GM18498 (cell line): ENCODE measurements around the gene ZBTB22.
"Not testable (repeated sequence)": the region's sequence is repeated elsewhere in the genome, so short reads cannot be mapped to it uniquely, and the experiment has no call there.

Experiments used
- ATAC-seq: cut with Tn5 transposase; IDR thresholded peaks from one replicate; pipeline ENCODE4 v1.9.1; 2021; ENCODE audit warnings: mild to moderate bottlenecking, moderate library complexity; ENCODE audit not compliant: unreplicated experiment

ZBTB22 gene

DNA sequence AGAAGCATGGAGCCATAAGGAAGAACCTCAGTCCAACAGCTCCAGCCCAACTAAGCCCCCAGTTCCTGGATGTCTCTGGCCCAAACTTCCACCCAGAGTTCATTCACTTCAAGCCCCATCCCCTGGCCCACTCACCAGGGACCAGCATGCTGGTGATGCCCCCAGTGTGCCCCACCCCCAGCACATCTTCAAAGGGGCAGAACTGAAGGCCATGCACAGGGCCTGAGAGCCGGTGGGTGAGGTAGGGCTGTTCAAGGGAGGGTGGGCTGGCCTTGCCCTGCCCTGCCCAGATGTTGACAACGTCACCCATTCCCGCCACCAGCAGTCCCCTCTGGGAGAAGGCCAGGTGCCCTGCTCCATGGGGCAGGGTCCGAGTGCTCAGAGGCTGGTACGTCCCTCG lies 37.0 kb downstream of the ZBTB22 start:
- ATAC-seq: no peak

DNA sequence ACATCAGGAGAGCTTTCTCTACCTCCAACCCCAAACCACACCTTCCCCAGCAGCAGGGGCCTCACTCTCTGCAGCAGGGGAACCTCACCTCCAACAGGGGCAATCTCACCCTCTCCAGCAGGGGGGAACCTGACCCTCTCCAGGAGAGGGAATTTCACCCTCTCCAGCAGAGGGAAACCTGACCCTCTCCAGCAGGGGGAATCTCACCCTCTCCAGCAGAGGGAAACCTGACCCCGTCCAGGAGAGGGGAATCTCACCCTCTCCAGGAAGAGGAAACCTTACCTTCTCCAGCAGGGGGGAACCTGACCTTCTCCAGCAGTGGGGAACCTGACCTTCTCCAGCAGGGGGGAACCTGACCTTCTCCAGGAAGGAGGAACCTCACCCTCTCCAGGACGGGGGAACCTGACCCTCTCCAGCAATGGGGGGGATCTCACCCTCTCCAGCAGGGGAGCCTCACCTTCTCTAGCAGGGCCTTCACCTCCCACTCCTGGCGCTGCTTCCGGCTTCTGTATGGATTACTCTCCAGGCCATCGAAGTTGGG lies 37.5 kb downstream of the ZBTB22 start:
- ATAC-seq: no peak

DNA sequence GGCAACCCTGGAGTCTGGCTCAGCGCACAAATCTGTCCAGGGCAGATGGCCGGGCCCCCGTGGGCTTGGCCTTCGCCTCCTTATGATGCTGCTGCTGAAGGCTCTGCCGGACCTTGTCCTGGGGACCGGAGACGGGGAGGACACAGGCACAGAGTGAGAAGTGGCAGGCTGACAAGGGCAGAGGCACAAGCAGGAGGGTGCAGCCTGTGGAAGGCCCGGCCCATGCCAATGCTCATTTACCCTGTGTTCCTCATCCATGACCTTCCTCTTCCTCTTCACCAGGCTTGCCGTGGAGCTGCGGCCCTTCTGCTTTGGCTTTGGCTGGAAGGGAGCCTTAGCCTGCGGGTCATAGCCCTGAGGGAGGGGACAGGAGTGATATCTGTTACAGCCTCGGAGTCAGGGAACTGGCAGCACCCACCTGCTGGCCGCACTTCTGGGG lies 38.3 kb downstream of the ZBTB22 start:
- no peak for ATAC-seq

DNA sequence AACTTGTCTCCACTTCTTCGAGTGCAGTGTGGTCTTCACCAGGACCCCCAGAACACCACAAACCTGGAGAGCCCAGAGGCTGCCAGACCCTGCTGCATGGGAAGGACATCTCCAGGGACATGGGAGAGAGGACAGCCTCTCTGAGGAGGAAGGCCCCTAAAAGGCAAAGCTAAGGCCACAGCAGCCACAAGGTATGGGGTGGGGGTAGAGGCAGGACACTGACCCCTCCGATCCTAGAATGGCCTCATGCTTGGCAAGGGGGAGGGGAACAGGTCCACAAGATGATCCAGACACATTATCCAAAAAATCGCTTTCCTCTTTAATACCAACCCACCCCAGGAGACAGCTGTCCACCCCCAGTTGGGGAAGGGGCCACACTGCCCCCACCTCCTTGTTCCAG lies 38.7 kb downstream of the ZBTB22 start:
- ATAC-seq: no peak

DNA sequence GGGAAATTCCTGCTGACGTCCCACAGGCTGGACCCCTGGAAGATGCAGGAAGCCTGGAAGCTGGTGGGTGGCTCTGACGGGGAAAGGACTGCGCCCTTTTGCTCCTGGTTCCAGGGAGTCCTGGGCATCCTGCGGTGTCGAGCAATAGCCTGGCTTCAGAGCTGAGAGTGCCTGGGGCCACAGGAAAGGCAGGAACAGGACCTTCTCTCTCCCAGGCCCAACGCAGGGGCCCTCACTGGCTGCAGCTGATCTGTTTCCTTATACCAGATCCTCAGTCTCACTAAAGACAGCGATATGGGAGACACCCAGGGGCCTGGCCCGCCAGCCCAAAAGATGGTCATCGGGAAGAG lies 39.2 kb downstream of the ZBTB22 start:
- no peak for ATAC-seq

DNA sequence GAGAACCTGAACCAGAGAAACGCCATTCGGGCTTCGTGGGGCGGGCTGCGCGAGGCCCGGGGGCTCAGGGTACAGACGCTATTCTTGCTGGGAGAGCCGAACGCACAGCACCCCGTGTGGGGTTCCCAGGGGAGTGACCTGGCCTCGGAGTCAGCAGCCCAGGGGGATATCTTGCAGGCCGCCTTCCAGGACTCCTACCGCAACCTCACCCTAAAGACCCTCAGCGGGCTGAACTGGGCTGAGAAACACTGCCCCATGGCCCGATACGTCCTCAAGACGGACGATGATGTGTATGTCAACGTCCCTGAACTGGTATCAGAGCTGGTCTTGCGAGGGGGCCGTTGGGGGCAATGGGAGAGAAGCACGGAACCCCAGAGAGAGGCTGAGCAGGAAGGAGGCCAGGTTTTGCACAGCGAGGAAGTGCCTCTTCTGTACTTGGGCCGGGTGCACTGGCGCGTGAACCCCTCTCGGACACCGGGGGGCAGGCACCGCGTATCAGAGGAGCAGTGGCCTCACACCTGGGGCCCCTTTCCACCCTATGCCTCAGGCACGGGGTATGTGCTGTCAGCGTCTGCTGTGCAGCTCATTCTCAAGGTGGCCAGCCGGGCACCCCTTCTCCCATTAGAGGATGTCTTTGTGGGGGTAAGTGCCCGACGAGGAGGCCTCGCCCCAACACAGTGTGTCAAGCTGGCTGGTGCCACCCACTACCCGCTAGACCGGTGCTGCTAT lies 39.7 kb downstream of the ZBTB22 start:
- ATAC-seq: peak; percentile 14

DNA sequence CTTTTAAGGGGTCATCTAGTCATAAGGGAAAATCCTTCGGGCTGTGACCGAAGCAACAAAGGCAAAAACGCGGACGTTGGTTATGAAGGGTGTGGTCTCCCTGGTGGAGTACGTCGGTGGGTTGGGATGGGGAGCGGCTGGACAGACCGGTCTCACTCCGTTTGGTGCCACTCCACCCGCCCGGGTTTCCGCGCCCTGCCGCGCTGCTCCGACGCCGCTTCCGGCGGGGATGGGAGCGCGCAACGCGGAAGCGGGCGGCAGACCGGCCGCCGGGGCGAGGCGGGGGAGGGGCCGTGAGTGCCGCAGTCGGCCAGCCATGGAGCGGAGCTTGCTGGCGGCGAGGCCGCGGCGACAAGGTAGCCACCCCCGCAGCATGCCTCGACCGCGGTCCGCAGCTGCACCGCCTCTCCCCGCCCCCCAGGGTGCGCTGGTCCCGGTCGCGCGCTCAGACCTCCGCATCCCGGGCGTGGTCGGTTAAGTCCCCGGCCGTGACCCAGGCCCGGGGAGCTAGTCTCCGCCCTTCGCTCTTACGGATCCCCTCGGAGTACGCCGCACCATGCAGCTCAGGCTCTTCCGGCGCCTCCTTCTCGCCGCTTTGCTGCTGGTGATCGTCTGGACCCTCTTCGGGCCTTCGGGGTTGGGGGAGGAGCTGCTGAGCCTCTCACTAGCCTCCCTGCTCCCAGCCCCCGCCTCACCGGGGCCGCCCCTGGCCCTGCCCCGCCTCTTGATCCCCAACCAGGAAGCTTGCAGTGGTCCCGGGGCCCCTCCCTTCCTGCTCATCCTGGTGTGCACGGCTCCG lies 40.5 kb downstream of the ZBTB22 start, which contains the start of gene B3GALT4:
Gene B3GALT4, plus strand, starts transcription at position 260 of the 799 bp plus-strand sequence. Its CDS starts 297 bp downstream, at position 557.
- peak; percentile 62 for ATAC-seq

DNA sequence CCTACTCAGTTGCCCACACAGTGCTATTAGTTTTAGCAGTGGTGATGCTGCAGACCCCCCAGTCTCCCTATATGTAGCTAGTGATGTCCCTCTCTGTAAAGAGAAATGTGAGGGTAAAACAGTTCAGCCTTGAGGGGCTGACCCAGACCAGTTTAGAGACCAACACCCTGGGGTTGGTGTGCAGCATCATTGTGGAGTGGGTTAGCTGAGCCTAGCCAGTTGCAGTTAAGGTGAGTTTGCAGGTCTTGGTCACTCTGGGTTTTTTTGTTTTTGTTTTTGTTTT lies 41.0 kb downstream of the ZBTB22 start:
- ATAC-seq: no peak

DNA sequence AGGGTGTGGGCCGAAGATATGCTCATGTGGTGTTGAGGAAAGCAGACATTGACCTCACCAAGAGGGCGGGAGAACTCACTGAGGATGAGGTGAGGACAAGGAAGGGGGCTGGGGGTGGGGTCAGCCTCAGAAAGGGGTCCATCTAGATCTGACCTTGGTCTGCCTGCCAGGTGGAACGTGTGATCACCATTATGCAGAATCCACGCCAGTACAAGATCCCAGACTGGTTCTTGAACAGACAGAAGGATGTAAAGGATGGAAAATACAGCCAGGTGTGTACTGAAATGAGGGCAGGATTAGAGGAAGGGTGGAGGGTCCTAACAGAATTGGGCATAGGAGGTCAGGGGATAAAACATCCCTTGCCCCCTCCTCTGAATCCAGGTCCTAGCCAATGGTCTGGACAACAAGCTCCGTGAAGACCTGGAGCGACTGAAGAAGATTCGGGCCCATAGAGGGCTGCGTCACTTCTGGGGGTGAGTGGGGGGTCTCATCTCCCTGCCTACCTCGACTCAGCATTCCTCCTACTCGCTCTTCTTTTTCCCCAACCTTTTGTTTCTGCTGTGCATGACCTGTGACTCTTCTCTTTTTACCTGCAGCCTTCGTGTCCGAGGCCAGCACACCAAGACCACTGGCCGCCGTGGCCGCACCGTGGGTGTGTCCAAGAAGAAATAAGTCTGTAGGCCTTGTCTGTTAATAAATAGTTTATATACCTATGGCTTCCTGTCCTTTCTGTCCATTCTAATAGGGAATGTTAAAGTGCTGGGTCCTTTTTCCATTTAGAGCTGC lies 41.6 kb downstream of the ZBTB22 start:
- ATAC-seq: not testable (repeated sequence)

DNA sequence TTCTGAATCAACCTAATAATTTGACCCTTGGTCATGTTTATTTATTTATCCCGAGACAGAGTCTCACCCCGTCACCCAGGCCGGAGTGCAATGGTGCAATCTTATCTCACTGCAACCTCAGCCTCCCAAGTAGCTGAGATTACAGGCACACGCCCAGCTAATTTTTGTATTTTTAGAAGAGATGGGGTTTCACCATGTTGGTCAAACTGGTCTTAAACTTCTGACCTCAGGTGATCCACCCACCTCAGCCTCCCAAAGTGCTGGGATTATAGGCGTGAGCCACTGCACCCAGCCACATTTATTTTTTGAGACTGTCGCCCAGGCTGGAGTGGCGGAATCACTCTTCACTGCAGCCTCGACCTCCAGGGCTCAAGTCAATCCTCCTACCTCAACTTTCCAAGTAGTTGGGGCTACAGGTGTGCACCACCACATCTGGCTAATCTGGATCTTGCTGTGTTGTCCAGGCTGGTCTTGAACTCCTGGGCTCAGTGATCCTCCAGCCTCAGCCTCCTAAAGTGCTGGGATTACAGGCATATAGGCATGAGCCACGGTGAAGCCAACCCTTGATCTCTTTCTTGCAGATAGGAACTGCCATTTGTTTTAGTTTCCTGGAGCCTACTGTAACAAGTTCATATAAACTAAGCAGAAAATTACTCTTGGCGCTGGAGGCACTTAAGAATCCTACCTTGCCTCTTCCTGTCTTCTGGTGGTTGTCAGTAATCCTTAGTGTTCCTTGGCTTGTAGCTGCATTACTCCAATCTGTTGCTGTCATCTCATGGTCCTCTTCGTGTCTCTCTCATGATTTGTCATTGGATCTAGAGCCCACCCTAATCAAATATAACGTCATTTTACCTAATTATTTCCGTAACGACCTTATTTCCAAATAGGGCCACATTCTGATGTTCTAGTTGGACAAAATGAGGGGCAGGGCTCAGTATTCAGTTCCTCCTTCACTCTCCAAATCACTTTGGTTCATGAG lies 43.3 kb downstream of the ZBTB22 start:
- no peak for ATAC-seq

DNA sequence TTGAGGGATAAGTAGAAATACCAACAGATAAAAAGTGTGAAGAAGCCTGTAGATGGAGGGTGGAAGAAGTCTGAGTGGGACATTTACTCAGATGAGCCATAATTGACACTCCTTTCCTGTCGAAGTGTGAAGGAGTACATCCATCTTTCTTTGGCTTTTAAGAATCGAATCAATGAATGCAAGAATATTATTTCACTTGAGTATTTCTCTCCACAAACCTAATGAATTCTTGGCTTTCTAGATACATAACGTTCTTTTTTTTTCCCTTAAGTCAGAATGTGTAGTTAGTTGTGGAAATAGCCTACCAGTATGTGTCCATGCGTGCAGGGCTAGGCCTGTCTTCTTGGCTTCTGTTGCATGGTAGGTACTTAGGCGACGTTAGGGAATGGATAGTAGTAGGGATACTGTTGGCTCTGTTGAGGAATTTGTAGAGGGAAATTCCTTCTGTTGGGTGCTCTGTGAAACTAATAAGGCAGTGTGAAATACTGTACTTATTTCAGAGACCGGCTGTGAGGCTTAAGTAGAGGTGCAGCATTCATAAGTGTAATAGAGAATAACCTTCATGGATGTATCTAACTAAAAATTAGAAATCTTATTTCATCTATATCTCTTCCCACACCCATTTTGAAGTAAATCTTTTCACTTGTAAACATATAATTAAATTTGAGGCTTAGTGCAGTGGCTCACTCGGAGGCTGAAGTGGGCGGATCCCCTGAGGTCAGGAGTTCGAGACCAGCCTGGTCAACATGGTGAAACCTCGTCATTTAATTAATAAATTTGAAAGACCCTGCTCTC lies 44.2 kb downstream of the ZBTB22 start:
- no peak for ATAC-seq

DNA sequence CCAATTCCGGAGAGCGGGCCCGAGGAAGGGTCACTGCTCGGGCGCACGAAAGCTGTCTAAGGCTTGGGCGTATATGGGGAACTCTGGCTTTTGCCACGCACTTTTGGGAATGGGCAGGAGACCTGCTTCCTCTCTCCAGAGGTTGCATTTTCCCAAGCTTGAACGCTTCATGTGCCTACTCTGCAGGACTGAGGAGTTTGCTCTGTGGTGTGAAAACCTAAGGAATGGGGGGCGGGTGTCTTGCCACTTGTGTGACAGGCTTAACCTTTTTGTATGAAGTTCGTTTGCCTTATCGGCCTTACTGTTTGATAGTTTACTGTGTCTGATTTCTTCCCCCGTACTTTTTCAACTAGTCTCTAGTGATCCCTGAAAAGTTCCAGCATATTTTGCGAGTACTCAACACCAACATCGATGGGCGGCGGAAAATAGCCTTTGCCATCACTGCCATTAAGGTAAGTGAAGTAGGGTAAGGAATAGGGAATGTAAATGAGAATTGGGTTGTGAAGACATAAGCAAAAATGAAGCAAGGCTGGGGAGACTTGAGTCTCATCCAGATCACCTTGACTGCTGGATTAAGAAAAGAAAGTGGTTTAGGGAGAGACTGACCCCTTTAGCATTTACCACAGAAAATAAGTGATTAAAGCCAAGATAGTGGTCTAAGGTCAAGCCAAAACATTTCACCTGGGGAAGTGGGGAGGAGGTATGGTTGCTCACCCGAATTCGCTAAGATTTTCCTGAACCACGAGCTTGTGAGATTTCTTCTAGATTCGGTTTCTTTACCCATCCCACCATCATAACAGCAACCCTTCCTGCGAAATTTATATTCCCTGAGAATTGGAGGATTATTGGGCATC lies 45.0 kb downstream of the ZBTB22 start:
- no peak for ATAC-seq

DNA sequence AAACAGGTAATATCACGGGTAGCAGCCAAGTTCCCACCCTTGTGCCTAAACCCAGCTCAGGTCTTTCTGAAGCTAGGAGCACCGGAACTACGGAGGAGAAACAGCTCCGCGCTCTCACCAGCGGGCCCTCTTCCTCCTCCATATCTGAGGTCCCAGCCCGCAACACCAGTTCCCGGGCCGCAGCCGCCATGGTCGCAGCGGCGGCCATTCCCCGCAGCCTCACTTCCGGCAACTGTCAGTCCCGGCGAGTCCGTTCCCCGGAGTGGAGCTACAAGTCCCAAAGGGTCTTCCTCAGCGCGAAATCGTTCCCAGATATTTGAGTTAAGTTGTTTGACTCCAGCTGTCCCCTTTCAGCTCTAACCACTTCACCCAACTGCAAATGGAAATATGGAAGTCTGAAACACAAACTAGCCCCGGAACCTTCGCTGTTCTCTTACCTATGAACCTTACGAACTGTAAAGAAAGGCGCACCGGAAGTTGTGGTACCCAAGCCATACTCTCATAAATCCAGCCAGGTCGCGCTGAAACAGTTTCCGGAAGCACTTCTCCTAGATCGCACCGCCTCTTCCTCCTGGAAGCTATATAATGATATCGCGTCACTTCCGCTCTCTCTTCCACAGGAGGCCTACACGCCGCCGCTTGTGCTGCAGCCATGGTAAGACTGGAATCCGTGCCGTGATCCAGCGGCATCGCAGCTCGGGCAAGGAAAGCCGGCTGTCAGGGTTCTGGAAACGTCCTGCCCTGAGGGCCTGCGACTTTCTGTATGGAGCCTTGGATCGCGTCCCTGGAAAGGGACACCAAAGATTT lies 45.9 kb downstream of the ZBTB22 start, which contains the start of the genes RPS18 and VPS52:
Gene RPS18, plus strand, starts transcription at position 608 of the 807 bp plus-strand sequence. Its CDS starts 45 bp downstream, at position 653.
Gene VPS52, minus strand, starts transcription at position 409 of the 807 bp plus-strand sequence. Its CDS starts 201 bp downstream, at position 208.
- peak; percentile 83 for ATAC-seq

DNA sequence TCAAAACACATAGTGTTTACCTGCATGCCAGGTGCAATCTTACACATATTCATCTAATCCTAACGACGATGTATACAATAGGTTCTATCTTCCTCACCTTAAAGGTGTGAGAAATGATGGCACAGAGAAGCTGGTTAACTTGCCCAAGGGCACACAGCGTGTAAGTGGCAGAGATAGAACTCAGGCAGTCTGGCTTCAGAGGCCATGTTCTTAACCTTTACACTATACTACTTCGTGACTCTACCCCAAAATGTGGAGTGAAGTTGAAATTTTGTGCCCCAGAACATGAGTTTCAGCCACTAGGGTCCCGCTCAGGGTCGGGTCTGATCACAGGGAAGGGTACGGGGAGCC lies 46.5 kb downstream of the ZBTB22 start:
- no peak for ATAC-seq
